Stimulated activated CD4-positive, alpha-beta T cell treated with anti-CD3 and anti-CD28 coated beads, TNF-alpha, amount 100 ng/mL, for 24 hours (primary cell): ENCODE measurements around the gene MTCL3.

Source experiments
- DNase-seq, 3 experiments: peaks; one replicate each; pipeline ENCODE4 v3.0.0-alpha.2; 2020; ENCODE audit warnings: low read depth in 3 of 3

Gene MTCL3

DNA sequence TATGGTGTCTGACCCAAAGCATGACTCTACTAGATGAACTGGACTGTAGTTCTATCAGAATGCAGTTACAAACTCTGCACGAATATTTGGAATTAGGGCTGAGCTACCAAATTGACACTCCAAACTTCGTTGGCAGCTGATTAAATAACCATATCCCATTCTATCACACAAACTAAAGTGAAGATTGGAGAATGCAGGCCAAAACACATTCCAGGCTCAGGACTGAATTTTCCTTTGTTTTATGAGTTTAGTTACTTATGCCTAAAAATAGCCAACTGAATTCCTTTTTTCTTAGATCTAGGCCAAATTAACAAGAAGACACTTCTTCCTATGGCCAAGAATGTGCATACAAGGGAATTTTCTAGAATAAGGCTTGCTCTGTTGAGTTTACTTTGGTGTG, 50.2 kb downstream of the MTCL3 start:
- DNase-seq, result no peak

GRCh38 chr6:127466416-127466815, 52.7 kb downstream of the MTCL3 start:
- no peak for DNase-seq

GRCh38 chr6:127464881-127465459, 54.2 kb downstream of the MTCL3 start:
- DNase-seq, result peak; percentile 38 to 58 (median 54)

DNA sequence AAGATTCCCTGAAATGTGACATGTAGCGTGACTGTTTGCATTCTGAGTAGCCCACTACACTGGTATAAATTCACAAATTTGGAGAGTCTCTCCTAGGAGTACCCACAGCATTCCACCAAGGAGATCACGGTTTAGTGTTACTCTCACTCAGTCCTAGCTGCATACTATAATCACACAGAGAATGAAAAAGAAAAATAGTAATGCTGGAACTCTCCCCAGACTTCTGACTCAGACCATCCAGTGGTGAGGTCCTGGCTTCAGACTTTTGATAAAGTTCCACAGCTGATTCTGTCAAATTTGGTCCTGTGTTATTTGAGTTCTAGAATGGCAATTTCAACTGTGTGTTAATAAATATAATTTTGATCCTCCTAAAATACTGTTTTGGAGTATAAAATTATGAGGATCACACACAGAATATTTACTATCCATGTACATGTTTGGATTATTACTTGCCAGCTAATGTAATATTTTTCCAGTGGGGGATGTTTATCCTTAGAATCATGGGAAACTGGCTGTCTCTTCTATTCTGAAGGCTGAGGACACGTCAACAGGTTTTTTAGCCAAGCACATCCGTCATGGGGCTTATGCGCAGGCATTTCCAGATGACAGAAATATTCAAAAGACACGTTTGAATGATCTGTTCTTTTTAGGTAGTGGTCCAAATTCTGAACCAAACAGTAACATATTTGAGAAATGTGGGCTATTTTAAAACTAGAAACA, 54.8 kb downstream of the MTCL3 start:
- no peak for DNase-seq

DNA sequence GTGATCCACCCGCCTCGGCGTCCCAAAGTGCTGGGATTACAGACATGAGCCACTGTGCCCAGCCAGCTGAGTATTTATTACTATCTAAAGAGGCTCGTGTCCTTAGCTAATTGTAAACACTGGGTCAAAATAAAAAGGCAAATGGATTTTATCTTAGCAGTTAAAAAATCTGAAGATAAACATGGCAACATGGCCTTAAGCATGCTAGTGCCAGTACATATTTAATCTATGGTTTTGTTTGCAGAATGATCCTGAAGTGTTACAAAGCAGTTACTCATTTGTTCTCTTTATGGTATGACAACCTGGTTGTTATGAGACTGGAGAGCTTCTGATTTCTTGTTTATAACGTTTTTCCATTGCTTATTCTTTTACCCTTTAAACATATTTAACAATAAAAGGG, 56.1 kb downstream of the MTCL3 start:
- DNase-seq, result no peak

DNA sequence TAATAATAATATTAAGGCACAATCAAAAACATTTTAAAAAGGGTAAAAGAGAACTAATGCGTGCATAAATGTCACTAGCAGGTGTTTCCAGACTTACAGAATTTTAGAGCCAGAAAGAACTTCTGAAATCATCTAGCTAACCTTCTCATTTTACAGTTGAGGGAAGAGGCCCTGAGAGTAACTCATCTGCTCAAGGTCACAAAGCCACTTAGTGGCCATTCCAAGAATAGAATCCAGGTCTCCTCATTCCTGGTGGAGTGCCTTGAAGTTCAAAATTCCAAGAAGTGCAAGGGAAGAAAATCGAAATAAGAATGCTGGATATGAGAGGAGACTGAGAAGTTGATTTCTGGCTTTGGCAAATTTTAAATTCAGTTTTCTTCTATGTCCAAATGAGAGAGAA, 56.8 kb downstream of the MTCL3 start:
- DNase-seq, result no peak

- DNase-seq, result no peak
Measured at GRCh38 chr6:127460465-127460864, 58.7 kb downstream of the MTCL3 start.

DNA sequence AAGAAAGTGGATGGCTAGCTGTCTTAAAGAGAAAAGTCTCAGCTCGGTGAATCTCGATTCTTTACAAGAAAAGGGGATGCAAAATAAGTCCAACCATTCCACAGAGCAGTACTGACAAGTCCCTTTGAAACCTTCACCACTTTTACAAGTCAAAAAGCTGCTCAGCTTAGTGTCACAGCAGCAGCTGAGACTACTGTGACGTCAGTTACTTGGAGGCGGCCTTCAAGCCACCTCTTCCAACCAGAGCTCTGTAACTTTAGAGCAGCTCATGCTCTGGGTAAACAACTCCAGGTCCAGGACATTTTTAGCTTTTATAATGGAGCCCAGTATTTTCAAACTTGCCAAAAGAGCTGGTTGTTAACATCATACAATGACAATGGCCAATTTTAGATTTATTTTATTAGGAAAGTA, 59.9 kb downstream of the MTCL3 start, which contains the start of gene KIAA0408:
Gene KIAA0408 (minus strand): TSS at position 159 of the 411 bp plus-strand sequence. CDS start 5,408 bp downstream, outside the sequence.
- DNase-seq, result no peak

GRCh38 chr6:127458817-127459216, 60.3 kb downstream of the MTCL3 start:
- no peak for DNase-seq

GRCh38 chr6:127458222-127458621, 60.9 kb downstream of the MTCL3 start:
- no peak for DNase-seq

DNA sequence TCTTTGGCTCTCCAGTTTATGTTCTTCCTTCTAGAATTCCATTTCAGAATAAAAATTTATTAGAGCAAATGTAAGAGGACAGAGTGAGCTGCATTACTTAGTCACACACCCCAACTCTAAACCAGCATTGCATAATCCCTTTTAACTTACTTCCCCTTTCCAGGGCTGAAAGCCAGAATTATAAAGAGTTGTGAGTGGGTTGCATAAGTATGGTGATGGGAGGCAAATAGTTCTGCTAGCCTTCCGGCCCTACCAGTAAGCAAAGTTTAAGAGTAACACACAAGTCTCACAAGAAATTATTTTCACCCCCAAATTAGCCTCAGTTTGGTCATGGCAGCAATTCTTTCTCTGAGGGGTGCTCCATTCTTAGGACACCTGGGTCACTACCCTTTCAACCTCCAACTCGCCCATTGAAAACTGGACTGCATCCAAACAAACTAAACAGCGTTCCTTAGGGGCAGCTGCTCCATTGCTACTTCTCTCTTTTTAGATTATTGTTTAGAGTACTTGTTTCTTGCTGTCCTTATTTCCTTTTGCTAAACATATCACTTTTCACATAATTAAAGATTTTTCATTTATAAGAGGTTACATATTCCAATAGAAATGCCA, 61.6 kb downstream of the MTCL3 start:
- DNase-seq, result no peak

GRCh38 chr6:127456465-127456864, 62.7 kb downstream of the MTCL3 start:
- no peak for DNase-seq

- DNase-seq, result no peak
Measured at GRCh38 chr6:127453845-127454619, 65.1 kb downstream of the MTCL3 start.

- DNase-seq, result no peak
Measured at GRCh38 chr6:127452803-127453202, 66.3 kb downstream of the MTCL3 start.

- DNase-seq, result no peak
Measured at GRCh38 chr6:127451388-127451787, 67.7 kb downstream of the MTCL3 start.

DNA sequence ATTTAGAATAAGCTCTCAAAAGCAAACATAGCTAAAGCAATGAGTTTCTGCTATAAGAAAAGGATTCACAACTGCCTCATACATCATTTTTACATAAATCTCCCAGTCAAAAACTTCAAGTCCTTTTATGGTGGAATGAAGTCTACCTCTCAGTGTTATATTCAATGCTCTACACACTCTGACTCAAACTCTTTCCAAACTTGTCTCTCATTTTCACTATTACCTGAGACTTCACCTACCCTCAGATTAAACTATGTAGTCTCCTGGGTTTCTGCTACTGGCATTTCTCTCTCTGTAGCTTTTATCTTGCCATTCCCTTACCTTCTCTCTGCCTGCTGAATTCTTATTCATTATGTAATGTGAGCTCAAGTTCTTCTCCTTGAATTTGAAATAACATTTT, 71.4 kb downstream of the MTCL3 start:
- DNase-seq, result no peak

GRCh38 chr6:127446356-127446755, 72.8 kb downstream of the MTCL3 start:
- DNase-seq, result no peak

GRCh38 chr6:127441881-127442280, 77.3 kb downstream of the MTCL3 start:
- no peak for DNase-seq

DNA sequence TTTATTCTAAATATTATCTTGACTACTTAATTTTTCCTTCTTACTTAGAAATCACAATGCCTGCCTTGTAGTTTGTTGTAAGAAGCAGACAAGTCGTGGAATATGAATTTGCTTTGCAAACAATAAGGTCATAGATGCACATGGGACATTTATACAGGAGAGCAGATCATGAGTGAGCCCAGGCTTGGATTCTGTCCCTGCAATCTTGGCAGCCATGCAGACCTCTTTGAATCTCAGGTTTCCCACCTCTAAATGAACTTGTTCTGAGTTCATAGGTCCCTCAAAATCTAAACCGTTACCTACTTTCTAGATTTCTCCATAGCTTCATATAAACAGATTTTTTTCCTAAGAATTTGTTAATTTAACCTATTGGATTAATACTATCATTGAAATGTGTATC, 79.4 kb downstream of the MTCL3 start:
- DNase-seq, result no peak

DNA sequence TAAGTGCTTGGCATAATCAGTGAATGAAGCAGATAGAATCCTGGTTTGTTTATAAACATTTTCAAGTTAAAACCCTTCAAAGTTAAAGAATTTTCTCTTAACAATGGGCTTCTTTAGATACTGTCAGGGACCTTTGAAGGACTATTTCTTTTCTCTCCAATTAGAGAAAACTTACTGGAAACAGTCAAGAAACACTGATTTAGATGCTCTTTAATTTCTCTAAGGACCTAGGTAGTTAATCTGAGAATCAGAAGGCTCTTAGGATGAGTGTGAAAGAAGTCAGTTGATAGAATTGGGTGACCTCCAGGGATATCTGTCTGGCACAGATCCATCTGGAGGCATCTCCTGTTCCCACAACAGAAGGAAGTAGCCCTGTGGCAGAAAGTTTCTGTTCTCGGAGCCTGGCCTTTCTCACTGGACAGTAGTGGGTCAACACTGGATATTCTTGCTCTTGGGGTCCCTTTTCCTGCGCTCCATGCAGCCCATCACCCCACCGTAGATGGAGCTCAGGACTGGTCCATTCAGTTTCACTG, 82.5 kb downstream of the MTCL3 start:
- DNase-seq, result no peak

GRCh38 chr6:127435626-127436220, 83.4 kb downstream of the MTCL3 start:
- DNase-seq, result no peak

DNA sequence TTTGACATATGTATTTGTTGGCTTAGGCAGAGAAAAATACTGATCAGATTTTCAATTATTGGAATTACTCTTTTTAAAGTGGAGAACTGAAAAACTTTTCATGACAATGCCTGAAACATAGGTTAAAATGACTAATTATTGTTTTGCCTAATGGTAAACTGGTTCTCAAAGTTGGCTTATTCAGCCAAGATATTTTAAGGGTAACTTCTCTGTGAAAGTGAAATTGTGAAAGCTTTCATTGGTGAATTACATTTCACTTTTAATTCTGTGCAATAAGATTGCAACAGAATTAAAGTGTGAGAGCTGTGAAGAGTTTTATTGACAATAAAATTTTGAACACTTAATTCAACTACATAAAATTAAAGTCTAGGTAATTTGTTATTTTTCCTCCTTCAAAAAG, 84.5 kb downstream of the MTCL3 start:
- DNase-seq, result no peak
